HepG2 (cell line): Measurements from ENCODE around the gene MAP3K3. TPM values are rescaled to one million over a fixed set of nuclear protein-coding genes. Genes with fewer than 3 reads are reported as not detected.

Experiments used
- ATRX ChIP-seq: sonication (generic); formaldehyde crosslinking; IDR thresholded peaks from 2 replicates; pipeline ENCODE4 v1.4.0; 2020; ENCODE audit warnings: missing genetic modification reagents, borderline replicate concordance
- ELF4 ChIP-seq: sonication (generic); formaldehyde crosslinking; IDR thresholded peaks from 2 replicates; pipeline ENCODE4 v1.5.0; 2020; ENCODE audit warnings: missing genetic modification reagents, mild to moderate bottlenecking, moderate library complexity, borderline replicate concordance
- GATAD1 ChIP-seq: IDR thresholded peaks from 2 replicates; pipeline ENCODE4 v1.6.1; 2016; ENCODE audit warnings: missing genetic modification reagents, missing compliant biosample characterization
- HNRNPH1 ChIP-seq: fragments of 200-400 bp; formaldehyde crosslinking; optimal IDR thresholded peaks from 2 replicates; pipeline ENCODE3; 2017; ENCODE audit warnings: mild to moderate bottlenecking, low read depth, low read length
- RAD21 ChIP-seq: fragments of 450-650 bp; formaldehyde crosslinking; IDR thresholded peaks from 2 replicates; pipeline ENCODE4 v1.5.0; 2020; ENCODE audit warnings: mild to moderate bottlenecking
- TAF1 ChIP-seq: sonication (generic); formaldehyde crosslinking; IDR thresholded peaks from 2 replicates; pipeline ENCODE4 v1.4.0; 2020; ENCODE audit warnings: missing genetic modification reagents
- TGIF2 ChIP-seq: IDR thresholded peaks from 2 replicates; pipeline ENCODE4 v1.6.1; 2016; ENCODE audit warnings: control low read depth, missing compliant biosample characterization
- ZNF224 ChIP-seq: sonication (generic); formaldehyde crosslinking; IDR thresholded peaks from 2 replicates; pipeline ENCODE4 v1.5.0; 2020; ENCODE audit warnings: mild to moderate bottlenecking, missing genetic modification reagents
- ZNF335 ChIP-seq: sonication (generic); formaldehyde crosslinking; IDR thresholded peaks from 2 replicates; pipeline ENCODE4 v1.4.0; 2020; ENCODE audit warnings: missing genetic modification reagents
- ZNF567 ChIP-seq: sonication (generic); formaldehyde crosslinking; IDR thresholded peaks from 2 replicates; pipeline ENCODE4 v1.8.1; 2023; ENCODE audit warnings: mild to moderate bottlenecking, missing genetic modification reagents, borderline replicate concordance
- ZNF672 ChIP-seq: sonication (generic); formaldehyde crosslinking; IDR thresholded peaks from 2 replicates; pipeline ENCODE4 v1.8.1; 2022; ENCODE audit warnings: missing genetic modification reagents
- ZNF674 ChIP-seq: sonication (generic); formaldehyde crosslinking; IDR thresholded peaks from 2 replicates; pipeline ENCODE4 v1.5.0; 2020; ENCODE audit warnings: low read depth, mild to moderate bottlenecking, missing genetic modification reagents
- ZNF776 ChIP-seq: sonication (generic); formaldehyde crosslinking; IDR thresholded peaks from 2 replicates; pipeline ENCODE4 v1.4.0; 2020; ENCODE audit warnings: mild to moderate bottlenecking, missing genetic modification reagents
- ZNF792 ChIP-seq: IDR thresholded peaks from 2 replicates; pipeline ENCODE4 v1.6.1; 2016
- ZNF839 ChIP-seq: sonication (generic); formaldehyde crosslinking; IDR thresholded peaks from 2 replicates; pipeline ENCODE4 v1.4.0; 2020; ENCODE audit warnings: missing genetic modification reagents, mild to moderate bottlenecking, borderline replicate concordance
- ZNF878 ChIP-seq: sonication (generic); formaldehyde crosslinking; IDR thresholded peaks from 2 replicates; pipeline ENCODE4 v1.8.1; 2023; ENCODE audit warnings: mild to moderate bottlenecking, missing genetic modification reagents, moderate library complexity
- ZSCAN22 ChIP-seq: sonication (generic); formaldehyde crosslinking; IDR thresholded peaks from 2 replicates; pipeline ENCODE4 v1.4.0; 2020; ENCODE audit warnings: mild to moderate bottlenecking, missing genetic modification reagents
- ZZZ3 ChIP-seq: sonication (generic); formaldehyde crosslinking; IDR thresholded peaks from 2 replicates; pipeline ENCODE4 v1.4.0; 2020; ENCODE audit warnings: missing genetic modification reagents, mild to moderate bottlenecking, borderline replicate concordance
- polyA plus RNA-seq, 8 experiments: library from polyadenylated mRNA; depleted of rRNA in 3 of 8; stranded (reverse) in 7 of 8; unstranded in 1 of 8; fragments of >200 nt; fragmentation: Illumina TruSeq in 4 of 8; extraction: Trizol in 4 of 8; gene quantifications; 2 replicates each; pipeline versions ENCODE4 v1.2.1 to v1.2.3, GENCODE V29; 2011 to 2016; ENCODE audit warnings: low read depth in 4 of 8, missing spikeins in 1 of 8, mixed read lengths in 1 of 8; ENCODE audit not compliant: insufficient read depth in 1 of 8
- total RNA-seq, 5 experiments: library from RNA; depleted of rRNA; stranded (reverse); fragments of >200 nt; fragmentation: Illumina TruSeq; extraction: Trizol; gene quantifications; 2 replicates each; pipeline ENCODE4 v1.2.3, GENCODE V29; 2016; ENCODE audit warnings: low read depth in 1 of 5
- TF ChIP-seq, protein P1 (sequence below): IDR thresholded peaks from 2 replicates; pipeline ENCODE4 v1.6.1; 2016; ENCODE audit warnings: missing genetic modification reagents, missing compliant biosample characterization
- TF ChIP-seq, protein P2 (sequence below): sonication (generic); formaldehyde crosslinking; IDR thresholded peaks from 2 replicates; pipeline ENCODE4 v1.5.1; 2020; ENCODE audit warnings: mild to moderate bottlenecking, missing genetic modification reagents, borderline replicate concordance
- TF ChIP-seq, protein P3 (sequence below): sonication (generic); formaldehyde crosslinking; IDR thresholded peaks from 2 replicates; pipeline ENCODE4 v1.5.0; 2020; ENCODE audit warnings: missing genetic modification reagents
- TF ChIP-seq, protein P4 (sequence below): sonication (generic); formaldehyde crosslinking; IDR thresholded peaks from 2 replicates; pipeline ENCODE4 v1.4.0; 2020; ENCODE audit warnings: low read depth, mild to moderate bottlenecking, missing genetic modification reagents

The MAP3K3 gene
- total and polyA plus RNA-seq, 2 of the 13 experiments (the other 11 are each of a cell fraction or from before 2014, with no cell fraction given) = 17.7 to 21.8 TPM

DNA sequence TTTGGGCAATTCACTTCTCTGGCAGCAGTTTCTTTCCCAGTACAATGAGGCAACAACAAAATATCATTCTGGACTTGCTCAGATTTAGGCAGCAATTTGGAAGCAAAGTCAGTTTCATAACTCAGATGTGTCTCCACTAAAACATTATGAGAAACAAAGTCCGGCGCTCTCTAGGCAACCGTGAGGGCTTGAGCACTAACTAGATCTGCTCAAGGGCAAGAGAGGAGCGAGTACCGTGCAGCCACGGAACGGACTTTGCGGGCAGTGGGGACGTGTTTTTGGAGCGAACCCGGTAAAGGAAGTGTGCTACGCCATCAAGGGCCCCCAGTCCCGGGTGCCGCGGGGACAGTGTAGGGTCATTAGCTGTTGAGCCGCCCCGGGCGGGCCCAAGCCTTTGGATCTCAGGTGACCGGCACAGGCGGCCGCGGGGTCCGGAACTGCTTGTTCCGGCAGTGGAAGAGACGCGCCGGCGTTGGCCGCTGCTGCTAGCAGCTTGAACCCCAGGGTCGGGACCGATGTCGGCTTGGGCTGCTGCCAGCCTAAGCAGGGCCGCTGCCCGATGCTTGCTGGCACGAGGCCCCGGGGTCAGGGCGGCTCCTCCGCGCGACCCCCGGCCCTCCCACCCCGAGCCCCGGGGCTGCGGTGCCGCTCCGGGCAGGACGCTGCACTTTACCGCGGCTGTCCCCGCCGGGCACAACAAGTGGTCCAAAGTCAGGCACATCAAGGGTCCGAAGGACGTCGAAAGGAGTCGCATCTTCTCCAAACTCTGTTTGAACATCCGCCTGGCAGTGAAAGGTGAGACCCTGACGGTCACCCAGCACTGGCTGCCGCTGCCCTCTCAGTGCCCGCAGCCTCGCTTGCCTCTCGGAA lies 21.4 kb upstream of the MAP3K3 start, which contains the start of gene TACO1 (continued):
- TF ChIP-seq, protein P1, sequence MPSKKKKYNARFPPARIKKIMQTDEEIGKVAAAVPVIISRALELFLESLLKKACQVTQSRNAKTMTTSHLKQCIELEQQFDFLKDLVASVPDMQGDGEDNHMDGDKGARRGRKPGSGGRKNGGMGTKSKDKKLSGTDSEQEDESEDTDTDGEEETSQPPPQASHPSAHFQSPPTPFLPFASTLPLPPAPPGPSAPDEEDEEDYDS (CRISPR knock-in tag) = peak; percentile 73
- peak; percentile 97 for TF ChIP-seq TAF1 (CRISPR knock-in tag)
- no peak for TF ChIP-seq ZNF672 (CRISPR knock-in tag)
- no peak; the same call in 1 of the 2 replicates for TF ChIP-seq ELF4 (CRISPR knock-in tag)
- TF ChIP-seq ZNF776 (CRISPR knock-in tag) = peak; percentile 93
- TF ChIP-seq, protein P2, sequence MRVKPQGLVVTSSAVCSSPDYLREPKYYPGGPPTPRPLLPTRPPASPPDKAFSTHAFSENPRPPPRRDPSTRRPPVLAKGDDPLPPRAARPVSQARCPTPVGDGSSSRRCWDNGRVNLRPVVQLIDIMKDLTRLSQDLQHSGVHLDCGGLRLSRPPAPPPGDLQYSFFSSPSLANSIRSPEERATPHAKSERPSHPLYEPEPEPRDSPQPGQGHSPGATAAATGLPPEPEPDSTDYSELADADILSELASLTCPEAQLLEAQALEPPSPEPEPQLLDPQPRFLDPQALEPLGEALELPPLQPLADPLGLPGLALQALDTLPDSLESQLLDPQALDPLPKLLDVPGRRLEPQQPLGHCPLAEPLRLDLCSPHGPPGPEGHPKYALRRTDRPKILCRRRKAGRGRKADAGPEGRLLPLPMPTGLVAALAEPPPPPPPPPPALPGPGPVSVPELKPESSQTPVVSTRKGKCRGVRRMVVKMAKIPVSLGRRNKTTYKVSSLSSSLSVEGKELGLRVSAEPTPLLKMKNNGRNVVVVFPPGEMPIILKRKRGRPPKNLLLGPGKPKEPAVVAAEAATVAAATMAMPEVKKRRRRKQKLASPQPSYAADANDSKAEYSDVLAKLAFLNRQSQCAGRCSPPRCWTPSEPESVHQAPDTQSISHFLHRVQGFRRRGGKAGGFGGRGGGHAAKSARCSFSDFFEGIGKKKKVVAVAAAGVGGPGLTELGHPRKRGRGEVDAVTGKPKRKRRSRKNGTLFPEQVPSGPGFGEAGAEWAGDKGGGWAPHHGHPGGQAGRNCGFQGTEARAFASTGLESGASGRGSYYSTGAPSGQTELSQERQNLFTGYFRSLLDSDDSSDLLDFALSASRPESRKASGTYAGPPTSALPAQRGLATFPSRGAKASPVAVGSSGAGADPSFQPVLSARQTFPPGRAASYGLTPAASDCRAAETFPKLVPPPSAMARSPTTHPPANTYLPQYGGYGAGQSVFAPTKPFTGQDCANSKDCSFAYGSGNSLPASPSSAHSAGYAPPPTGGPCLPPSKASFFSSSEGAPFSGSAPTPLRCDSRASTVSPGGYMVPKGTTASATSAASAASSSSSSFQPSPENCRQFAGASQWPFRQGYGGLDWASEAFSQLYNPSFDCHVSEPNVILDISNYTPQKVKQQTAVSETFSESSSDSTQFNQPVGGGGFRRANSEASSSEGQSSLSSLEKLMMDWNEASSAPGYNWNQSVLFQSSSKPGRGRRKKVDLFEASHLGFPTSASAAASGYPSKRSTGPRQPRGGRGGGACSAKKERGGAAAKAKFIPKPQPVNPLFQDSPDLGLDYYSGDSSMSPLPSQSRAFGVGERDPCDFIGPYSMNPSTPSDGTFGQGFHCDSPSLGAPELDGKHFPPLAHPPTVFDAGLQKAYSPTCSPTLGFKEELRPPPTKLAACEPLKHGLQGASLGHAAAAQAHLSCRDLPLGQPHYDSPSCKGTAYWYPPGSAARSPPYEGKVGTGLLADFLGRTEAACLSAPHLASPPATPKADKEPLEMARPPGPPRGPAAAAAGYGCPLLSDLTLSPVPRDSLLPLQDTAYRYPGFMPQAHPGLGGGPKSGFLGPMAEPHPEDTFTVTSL = no peak
- no peak for TF ChIP-seq ATRX (CRISPR knock-in tag)
- 0 out of 2 replicates have a peak, but pooled peaks have one; percentile 55 for TF ChIP-seq ZNF878 (CRISPR knock-in tag)
- peak; percentile 96 for TF ChIP-seq ZNF792
- TF ChIP-seq HNRNPH1 = no peak
- TF ChIP-seq, protein P3, sequence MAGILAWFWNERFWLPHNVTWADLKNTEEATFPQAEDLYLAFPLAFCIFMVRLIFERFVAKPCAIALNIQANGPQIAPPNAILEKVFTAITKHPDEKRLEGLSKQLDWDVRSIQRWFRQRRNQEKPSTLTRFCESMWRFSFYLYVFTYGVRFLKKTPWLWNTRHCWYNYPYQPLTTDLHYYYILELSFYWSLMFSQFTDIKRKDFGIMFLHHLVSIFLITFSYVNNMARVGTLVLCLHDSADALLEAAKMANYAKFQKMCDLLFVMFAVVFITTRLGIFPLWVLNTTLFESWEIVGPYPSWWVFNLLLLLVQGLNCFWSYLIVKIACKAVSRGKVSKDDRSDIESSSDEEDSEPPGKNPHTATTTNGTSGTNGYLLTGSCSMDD (CRISPR knock-in tag) = 0 out of 2 replicates have a peak, but pooled peaks have one; percentile 6
- peak; percentile 97 for TF ChIP-seq ZNF335 (CRISPR knock-in tag)
- no peak for TF ChIP-seq ZSCAN22 (CRISPR knock-in tag)
- TF ChIP-seq ZNF839 (CRISPR knock-in tag) = 0 out of 2 replicates have a peak, but pooled peaks have one; percentile 23
- TF ChIP-seq TGIF2 (CRISPR knock-in tag) = peak; percentile 95
- TF ChIP-seq, protein P4, sequence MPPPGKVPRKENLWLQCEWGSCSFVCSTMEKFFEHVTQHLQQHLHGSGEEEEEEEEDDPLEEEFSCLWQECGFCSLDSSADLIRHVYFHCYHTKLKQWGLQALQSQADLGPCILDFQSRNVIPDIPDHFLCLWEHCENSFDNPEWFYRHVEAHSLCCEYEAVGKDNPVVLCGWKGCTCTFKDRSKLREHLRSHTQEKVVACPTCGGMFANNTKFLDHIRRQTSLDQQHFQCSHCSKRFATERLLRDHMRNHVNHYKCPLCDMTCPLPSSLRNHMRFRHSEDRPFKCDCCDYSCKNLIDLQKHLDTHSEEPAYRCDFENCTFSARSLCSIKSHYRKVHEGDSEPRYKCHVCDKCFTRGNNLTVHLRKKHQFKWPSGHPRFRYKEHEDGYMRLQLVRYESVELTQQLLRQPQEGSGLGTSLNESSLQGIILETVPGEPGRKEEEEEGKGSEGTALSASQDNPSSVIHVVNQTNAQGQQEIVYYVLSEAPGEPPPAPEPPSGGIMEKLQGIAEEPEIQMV = peak; percentile 30; the same call in 1 of the 2 replicates
- TF ChIP-seq ZNF224 = peak; percentile 89; the same call in 1 of the 2 replicates
- TF ChIP-seq RAD21 (CRISPR knock-in tag) = peak; percentile 75
- peak; percentile 88; the same call in 1 of the 2 replicates for TF ChIP-seq ZNF567 (CRISPR knock-in tag)
- no peak for TF ChIP-seq ZNF674 (CRISPR knock-in tag)
- TF ChIP-seq ZZZ3 (CRISPR knock-in tag) = peak; percentile 98
- peak; percentile 100 for TF ChIP-seq GATAD1 (CRISPR knock-in tag)
